HCT116 (cell line): ENCODE measurements around the gene AGAP1. TPM values are rescaled to one million over a fixed set of nuclear protein-coding genes. Genes with fewer than 3 reads are reported as not detected.
A peak's percentile ranks its signal among the peaks of the same experiment; 100 is the strongest.

Experiments used
- ATAC-seq: fragments of 200-7000 bp; cut with Tn5 transposase; 2 replicates; pipeline ENCODE4 v1.9.1; 2020; ENCODE audit warnings: mild to moderate bottlenecking, moderate library complexity
- BruUV-seq: library from RNA; stranded (reverse); fragments of 400-500 nt; replicated peaks from 2 replicates; lab custom pipeline; 2021; lab: Mats Ljungman, UMichigan
- CTCF ChIA-PET: fragments of 300-600 bp; sonication (Branson Sonifier 250); formaldehyde crosslinking; loops from one replicate; lab custom pipeline; 2021; ENCODE audit warnings: antibody characterized with exemption; lab: Charles Lee
- POLR2A ChIA-PET: fragments of 300-600, 350-600 bp; sonication (Branson Sonifier 250); formaldehyde crosslinking; loops from one replicate; lab custom pipeline; 2021; ENCODE audit warnings: antibody characterized with exemption; lab: Charles Lee
- RAD21 ChIA-PET, 2 experiments: fragments of 300-600 bp; sonication (Branson Sonifier 250); formaldehyde crosslinking; loops; one replicate each; lab custom pipeline; 2023; ENCODE audit warnings: low total read pairs in 2 of 2; ENCODE audit not compliant: uncharacterized antibody in 2 of 2, unreplicated experiment in 2 of 2, low non-redundant PET in 1 of 2; lab: Charles Lee
- DNase-seq: peaks from one replicate; pipeline ENCODE4 v3.0.0-alpha.2; 2010; ENCODE audit warnings: low read depth, low spot score
- H2AFZ ChIP-seq: fragments of 200-600 bp; shearing (Covaris generic), sonication (generic); 2 replicates; pipeline ENCODE4 v1.6.1; 2017; ENCODE audit warnings: low read depth, mixed run types, mixed read lengths, antibody characterized with exemption, low read length; ENCODE audit not compliant: poor library complexity, severe bottlenecking
- H3K27ac ChIP-seq: 2 replicates; pipeline ENCODE4 v1.5.1; 2012; ENCODE audit warnings: low read depth, low read length
- H3K27me3 ChIP-seq: fragments of 200-600 bp; sonication (generic); 2 replicates; pipeline ENCODE4 v1.6.1; 2016; ENCODE audit warnings: mixed run types, low read length, mixed read lengths; ENCODE audit not compliant: insufficient read depth
- H3K36me3 ChIP-seq, 2 experiments: fragments of 200-500 bp in 1 of 2; fragments of 200-600 bp in 1 of 2; sonication (Bioruptor generic) in 1 of 2; sonication (generic) in 1 of 2; 2 replicates each; pipeline versions ENCODE4 v1.5.1 to v1.6.1; 2014 to 2016; ENCODE audit warnings: low read length in 2 of 2, inconsistent platforms in 1 of 2, mixed read lengths in 1 of 2, mixed run types in 1 of 2; ENCODE audit not compliant: insufficient read depth in 2 of 2, control insufficient read depth in 1 of 2
- H3K4me1 ChIP-seq, 2 experiments: fragments of 200-600 bp in 1 of 2; sonication (generic) in 1 of 2; 2 replicates each; pipeline versions ENCODE4 v1.5.1 to v1.6.1; 2012 to 2017; ENCODE audit warnings: low read length in 2 of 2, inconsistent platforms in 1 of 2, mild to moderate bottlenecking in 1 of 2, mixed read lengths in 1 of 2, mixed run types in 1 of 2, moderate library complexity in 1 of 2; ENCODE audit not compliant: insufficient read depth in 2 of 2, control insufficient read depth in 1 of 2
- H3K4me2 ChIP-seq: fragments of 200-600 bp; sonication (generic); 2 replicates; pipeline ENCODE4 v1.6.1; 2017; ENCODE audit warnings: mixed run types, low read length, mixed read lengths
- H3K4me3 ChIP-seq, 2 experiments: fragments of 200-600 bp in 1 of 2; sonication (generic) in 1 of 2; replicated peaks in 1 of 2; 2 replicates each; pipeline ENCODE4 v1.5.1; 2011 to 2016; ENCODE audit warnings: low read length in 2 of 2, control low read depth in 1 of 2, low read depth in 1 of 2, mild to moderate bottlenecking in 1 of 2, mixed read lengths in 1 of 2, mixed run types in 1 of 2
- H3K79me2 ChIP-seq: fragments of 200-600 bp; sonication (generic); 2 replicates; pipeline ENCODE4 v1.6.1; 2017; ENCODE audit warnings: mild to moderate bottlenecking, mixed run types, low read length, moderate library complexity, mixed read lengths; ENCODE audit not compliant: insufficient read depth
- H3K9ac ChIP-seq: fragments of 200-600 bp; sonication (generic); 2 replicates; pipeline ENCODE4 v1.6.1; 2016; ENCODE audit warnings: low read length, mixed read lengths
- H3K9me2 ChIP-seq: fragments of 200-600 bp; sonication (generic), shearing (Covaris generic); 2 replicates; pipeline ENCODE4 v1.6.1; 2017; ENCODE audit warnings: mixed run types, mild to moderate bottlenecking, moderate library complexity; ENCODE audit not compliant: insufficient read depth
- H3K9me3 ChIP-seq, 2 experiments: fragments of 200-500 bp in 1 of 2; fragments of 200-600 bp in 1 of 2; sonication (Bioruptor generic) in 1 of 2; sonication (generic) in 1 of 2; 2 replicates each; pipeline ENCODE4 v1.6.1; 2014 to 2017; ENCODE audit warnings: low read length in 2 of 2, mixed read lengths in 2 of 2, inconsistent platforms in 1 of 2, low read depth in 1 of 2, mild to moderate bottlenecking in 1 of 2, mixed run types in 1 of 2, moderate library complexity in 1 of 2; ENCODE audit not compliant: control insufficient read depth in 1 of 2, insufficient read depth in 1 of 2
- H4K20me1 ChIP-seq: fragments of 200-600 bp; sonication (generic), shearing (Covaris generic); 2 replicates; pipeline ENCODE4 v1.6.1; 2017; ENCODE audit warnings: mixed run types, mild to moderate bottlenecking, moderate library complexity; ENCODE audit not compliant: insufficient read depth
- EGR1 ChIP-seq: IDR thresholded peaks from 2 replicates; pipeline ENCODE4 v1.6.1; 2012; ENCODE audit warnings: low read depth
- ELF1 ChIP-seq: IDR thresholded peaks from 2 replicates; pipeline ENCODE4 v1.6.1; 2012; ENCODE audit warnings: low read depth, borderline replicate concordance
- EZH2 ChIP-seq: fragments of 200-600 bp; sonication (generic); IDR thresholded peaks from 2 replicates; pipeline ENCODE4 v1.6.1; 2017; ENCODE audit warnings: antibody characterized with exemption, mixed run types
- FOSL1 ChIP-seq: IDR thresholded peaks from 2 replicates; pipeline ENCODE4 v1.6.1; 2012; ENCODE audit warnings: low read depth
- RAD21 ChIP-seq: IDR thresholded peaks from 2 replicates; pipeline ENCODE4 v1.6.1; 2012; ENCODE audit warnings: low read depth, mild to moderate bottlenecking
- SRF ChIP-seq: IDR thresholded peaks from 2 replicates; pipeline ENCODE4 v1.6.1; 2012; ENCODE audit warnings: low read depth
- ZFX ChIP-seq: fragments of 450-650 bp; IDR thresholded peaks from 2 replicates; pipeline ENCODE4 v1.6.1; 2017
- intact Hi-C: fragments of 100-400 bp; cut with micrococcal nuclease; formaldehyde crosslinking; loops from 2 replicates; pipeline ENCODE4 v1.10.0; 2022
- total RNA-seq: library from RNA; stranded (reverse); gene quantifications from one replicate; pipeline ENCODE4 v1.2.1, GENCODE V29; 2021; ENCODE audit not compliant: unreplicated experiment

Gene AGAP1
- total RNA-seq, 1 experiment from 2014 or later = 43.8 TPM

DNA sequence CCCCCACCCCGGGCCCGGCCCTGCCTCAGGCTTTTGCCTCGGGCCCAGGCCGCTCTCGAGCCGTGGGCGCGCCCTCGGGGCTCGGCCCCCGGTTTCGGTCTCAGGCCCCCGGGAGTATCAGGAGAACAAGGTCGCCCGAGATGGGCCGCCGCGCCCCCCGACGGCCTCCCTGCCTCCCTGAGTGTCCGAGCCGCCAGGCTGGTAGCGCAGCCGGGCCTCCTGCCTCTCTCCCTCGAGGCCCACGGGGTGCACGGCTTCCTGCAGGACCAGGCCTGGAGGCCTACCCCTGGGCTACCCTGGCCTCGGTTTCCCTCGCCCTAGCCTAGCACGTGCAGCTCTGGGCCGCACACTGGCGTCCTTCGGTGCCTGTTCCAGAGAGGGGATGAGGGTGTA, 665.9 kb downstream of the AGAP1 start:
- no peak overlapping the region for H3K4me3 ChIP-seq
- ChIA-PET CTCF (no interaction called here), RAD21 (no interaction called here), POLR2A (no interaction called here)
- ATAC-seq (no peak), DNase-seq (no peak)
- intact Hi-C loops = no loop called here
- no peaks in the 10 kb centered on the region for H3K36me3 ChIP-seq
- H3K27ac ChIP-seq = no peak overlapping the region
- H3K27me3 ChIP-seq = no peaks in the 10 kb centered on the region
- no peaks in the 10 kb centered on the region for H3K79me2 ChIP-seq
- no peak overlapping the region for H2AFZ ChIP-seq
- TF ChIP-seq EZH2 = no peak
- H3K9me2 ChIP-seq = no peaks in the 10 kb centered on the region
- H3K4me1 ChIP-seq = peaks cover 0 to 3% of the 10 kb centered on the region in 2 experiments; a peak in 1 of 4 replicates
- H4K20me1 ChIP-seq = no peaks in the 10 kb centered on the region
- no peaks in the 10 kb centered on the region for H3K9me3 ChIP-seq
- no peak overlapping the region for H3K9ac ChIP-seq
- no peak overlapping the region for H3K4me2 ChIP-seq
- no TSS peak for BruUV-seq

DNA sequence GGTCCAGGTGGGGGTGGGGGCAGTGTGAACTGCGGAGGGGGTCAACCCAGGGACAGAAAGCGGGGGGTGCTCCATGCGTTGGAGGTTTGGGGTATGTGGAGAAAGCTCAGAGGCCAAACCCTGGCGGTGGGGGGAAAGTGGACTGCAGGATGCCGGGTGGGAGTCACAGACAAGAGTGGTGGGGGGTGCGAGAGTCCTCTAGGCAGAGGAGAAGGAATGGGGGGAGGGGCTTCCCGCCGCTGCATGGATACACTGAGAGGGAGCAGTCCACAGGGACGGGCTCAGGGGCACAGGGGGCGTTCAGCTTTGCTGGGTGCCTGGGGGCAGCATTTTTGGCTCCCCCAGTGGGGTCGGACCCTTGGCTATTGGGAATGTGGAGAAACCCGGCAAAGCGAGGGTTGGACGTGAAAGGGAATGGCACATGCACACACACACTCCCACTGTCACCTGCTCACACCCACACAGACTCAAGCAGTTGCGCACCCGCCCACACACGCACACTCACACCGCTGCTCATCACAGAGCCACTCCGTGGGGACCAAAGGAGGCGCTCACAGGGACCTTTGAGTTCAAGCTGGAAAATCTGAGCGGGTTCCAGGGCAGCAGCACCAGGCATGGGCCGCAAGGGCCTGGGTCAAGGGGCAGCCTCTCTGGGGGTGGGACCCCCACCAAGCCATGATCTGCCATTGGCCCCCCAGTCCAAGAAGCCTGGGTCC, 666.7 kb downstream of the AGAP1 start:
- no peak for DNase-seq
- peaks cover 0 to 10% of the 10 kb centered on the region in 2 experiments; a peak in 1 of 4 replicates for H3K4me1 ChIP-seq
- no peaks in the 10 kb centered on the region for H3K9me2 ChIP-seq
- no peaks in the 10 kb centered on the region for H4K20me1 ChIP-seq
- CTCF ChIA-PET = no interaction called here
- no peak overlapping the region for H3K4me3 ChIP-seq
- intact Hi-C loops = no loop called here
- POLR2A ChIA-PET = no interaction called here
- ATAC-seq = no peak
- H3K9ac ChIP-seq = no peak overlapping the region
- no peak overlapping the region for H3K4me2 ChIP-seq
- TF ChIP-seq FOSL1 (no peak), ELF1 (no peak), ZFX (no peak), SRF (no peak), EGR1 (0 out of 2 replicates have a peak, but pooled peaks have one; percentile 22), RAD21 (no peak)
- TF ChIP-seq, all 23 proteins: peak for 1
- no peaks in the 10 kb centered on the region for H3K9me3 ChIP-seq
- no peak overlapping the region for H3K27ac ChIP-seq
- H3K79me2 ChIP-seq = no peaks in the 10 kb centered on the region
- no TSS peak for BruUV-seq
- H3K27me3 ChIP-seq = no peaks in the 10 kb centered on the region
- H3K36me3 ChIP-seq = no peaks in the 10 kb centered on the region
- no peak overlapping the region for H2AFZ ChIP-seq
- RAD21 ChIA-PET = no interaction called here
